GM12864 (cell line): ENCODE results near the gene CXCR2.

Experiments
- DNase-seq: peaks from one replicate; pipeline ENCODE4 v3.0.0-alpha.2; 2011; ENCODE audit warnings: low read depth
- H3K4me3 ChIP-seq: 2 replicates; pipeline ENCODE4 v1.5.1; 2011; ENCODE audit warnings: mild to moderate bottlenecking, low read depth, low read length, control low read depth
- CTCF ChIP-seq: IDR thresholded peaks from 2 replicates; pipeline ENCODE4 v1.5.1; 2011; ENCODE audit warnings: low read depth, mild to moderate bottlenecking, moderate library complexity, low read length, control low read depth, inconsistent platforms; ENCODE audit errors: missing control alignments

The CXCR2 gene

GRCh38 chr2:218130822-218131221, 5.0 kb downstream of the CXCR2 start:
- no peak overlapping the region for H3K4me3 ChIP-seq
- TF ChIP-seq CTCF: no peak
- DNase-seq: no peak

- H3K4me3 ChIP-seq: no peak overlapping the region
- TF ChIP-seq CTCF: no peak
- DNase-seq: no peak
These were observed 11.7 kb downstream of the CXCR2 start for GRCh38 chr2:218137514-218137913.

- no peak for TF ChIP-seq CTCF
- DNase-seq: no peak
- H3K4me3 ChIP-seq: no peak overlapping the region
These were observed 12.2 kb downstream of the CXCR2 start for GRCh38 chr2:218138047-218138446.

- TF ChIP-seq CTCF: no peak
- no peak for DNase-seq
These were observed 19.3 kb downstream of the CXCR2 start for GRCh38 chr2:218145124-218145523.

GRCh38 chr2:218146056-218146455, 20.2 kb downstream of the CXCR2 start:
- DNase-seq: no peak
- H3K4me3 ChIP-seq: no peak overlapping the region
- no peak for TF ChIP-seq CTCF

More at GRCh38 chr2:218145124-218145523, 19.3 kb downstream of the CXCR2 start:
- H3K4me3 ChIP-seq: no peak overlapping the region

GRCh38 chr2:218149098-218149497, 23.3 kb downstream of the CXCR2 start:
- DNase-seq: no peak
- no peak for TF ChIP-seq CTCF

GRCh38 chr2:218149848-218150440, 24.1 kb downstream of the CXCR2 start:
- no peak for TF ChIP-seq CTCF
- DNase-seq: no peak
- H3K4me3 ChIP-seq: no peak overlapping the region

More at GRCh38 chr2:218149098-218149497, 23.3 kb downstream of the CXCR2 start:
- no peak overlapping the region for H3K4me3 ChIP-seq
